Measurements from ENCODE around the gene RNPS1.

The RNPS1 gene

GRCh38 chr16:2210386-2211365 is 57.2 kb downstream of the RNPS1 start, which contains the start of gene BRICD5:
BRICD5 (minus strand) TSS chr16:2210863; CDS start chr16:2210833, 30 bp downstream.
- DNase-seq = no peak

- DNase-seq = no peak
Observed at GRCh38 chr16:2210009-2210332, 58.0 kb downstream of the RNPS1 start.

- no peak for DNase-seq
Observed at GRCh38 chr16:2209258-2210008, 58.5 kb downstream of the RNPS1 start.

DNA sequence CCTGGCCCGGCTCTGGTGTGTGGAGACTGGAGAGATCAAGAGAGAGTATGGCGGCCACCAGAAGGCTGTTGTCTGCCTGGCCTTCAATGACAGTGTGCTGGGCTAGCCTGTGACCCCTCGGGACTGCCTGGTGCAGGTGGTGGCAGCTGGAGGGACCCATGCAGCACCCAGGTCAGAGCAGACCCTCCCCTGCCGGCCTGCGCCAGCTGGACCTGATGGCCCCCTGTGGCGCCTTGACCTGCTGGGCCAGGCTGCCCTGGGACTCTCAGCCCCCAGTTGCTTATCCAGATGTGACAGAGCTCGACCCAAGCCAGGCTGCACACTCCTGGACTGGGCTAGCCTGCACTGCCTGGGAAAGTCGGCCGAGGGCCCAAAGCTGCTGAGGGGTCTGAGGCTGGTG is 59.2 kb downstream of the RNPS1 start:
- DNase-seq = no peak

- DNase-seq = no peak
Observed at GRCh38 chr16:2208308-2208707, 59.6 kb downstream of the RNPS1 start.

DNA sequence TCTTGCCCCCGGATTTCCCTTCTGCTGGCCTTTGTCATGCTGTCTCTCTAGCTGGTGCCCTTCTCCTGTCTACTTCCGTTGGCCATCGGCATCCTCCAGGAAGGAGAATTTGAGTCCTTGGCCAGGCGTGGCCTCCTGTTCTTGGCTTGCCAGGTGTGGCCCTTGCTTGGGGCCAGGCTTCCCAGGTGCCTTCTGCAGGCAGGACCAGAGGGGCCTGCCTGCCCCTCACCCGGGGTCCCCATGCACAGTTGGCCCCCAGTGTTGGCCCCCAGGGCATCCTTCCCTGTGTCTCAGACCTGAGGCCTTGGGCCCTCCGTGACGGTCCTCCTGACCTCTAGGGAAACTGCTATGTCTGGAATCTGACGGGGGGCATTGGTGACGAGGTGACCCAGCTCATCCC is 60.1 kb downstream of the RNPS1 start:
- no peak for DNase-seq

DNA sequence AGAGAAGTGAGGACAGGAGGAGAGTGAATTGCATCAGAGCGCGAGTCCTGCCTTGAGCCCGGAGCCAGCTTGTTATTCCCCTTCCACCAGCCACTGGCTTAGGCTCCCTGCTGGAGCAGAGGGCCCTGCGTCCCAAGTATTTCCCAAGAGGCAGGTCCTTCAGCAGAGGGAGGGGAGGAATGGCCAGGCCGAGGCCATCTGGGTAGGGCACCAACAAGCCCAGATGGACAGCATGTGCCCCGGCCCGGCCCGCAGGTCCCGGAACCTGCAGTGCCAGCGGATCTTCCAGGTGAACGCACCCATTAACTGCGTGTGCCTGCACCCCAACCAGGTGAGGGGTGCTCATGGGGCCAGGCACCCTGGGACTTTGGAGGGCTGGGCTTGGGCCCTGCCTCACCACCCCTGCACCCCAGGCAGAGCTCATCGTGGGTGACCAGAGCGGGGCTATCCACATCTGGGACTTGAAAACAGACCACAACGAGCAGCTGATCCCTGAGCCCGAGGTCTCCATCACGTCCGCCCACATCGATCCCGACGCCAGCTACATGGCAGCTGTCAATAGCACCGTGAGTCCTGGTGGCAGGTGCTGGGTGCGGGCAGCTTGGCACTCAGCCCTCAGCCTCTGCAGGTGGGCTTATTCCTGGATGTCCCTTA is 61.0 kb downstream of the RNPS1 start:
- DNase-seq = no peak

DNA sequence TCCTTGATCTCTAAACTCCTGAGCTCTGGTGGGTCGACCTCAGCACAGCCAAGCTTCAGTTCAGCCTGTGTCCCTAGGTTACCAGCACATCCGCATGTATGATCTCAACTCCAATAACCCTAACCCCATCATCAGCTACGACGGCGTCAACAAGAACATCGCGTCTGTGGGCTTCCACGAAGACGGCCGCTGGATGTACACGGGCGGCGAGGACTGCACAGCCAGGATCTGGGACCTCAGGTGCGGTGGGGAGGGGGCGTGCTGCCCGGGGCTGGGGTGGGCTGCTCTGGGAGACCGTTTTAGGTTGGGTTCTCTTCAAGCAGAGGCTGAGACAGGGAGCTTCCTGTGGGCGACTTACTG is 61.5 kb downstream of the RNPS1 start:
- DNase-seq = no peak

GRCh38 chr16:2205967-2206313 is 62.0 kb downstream of the RNPS1 start:
- DNase-seq = no peak

GRCh38 chr16:2205104-2205966 is 62.6 kb downstream of the RNPS1 start, which contains the start of gene MLST8:
MLST8 (plus strand) TSS chr16:2205454; CDS start chr16:2206086, 632 bp downstream.
- peak; percentile 90 for DNase-seq

GRCh38 chr16:2204416-2205103 is 63.4 kb downstream of the RNPS1 start:
- no peak for DNase-seq
